AG09319 (cell line): Measurements from ENCODE around the gene DIPK2B.

Experiments used
- DNase-seq: peaks from one replicate; pipeline ENCODE4 v3.0.0-alpha.2; 2010; ENCODE audit warnings: low read depth; ENCODE audit errors: extremely low read depth
- TF ChIP-seq, protein P1 (sequence below): IDR thresholded peaks from 2 replicates; pipeline ENCODE4 v1.5.1; 2011; ENCODE audit warnings: low read depth, mild to moderate bottlenecking, inconsistent platforms, low read length, moderate library complexity

The DIPK2B gene, protein sequence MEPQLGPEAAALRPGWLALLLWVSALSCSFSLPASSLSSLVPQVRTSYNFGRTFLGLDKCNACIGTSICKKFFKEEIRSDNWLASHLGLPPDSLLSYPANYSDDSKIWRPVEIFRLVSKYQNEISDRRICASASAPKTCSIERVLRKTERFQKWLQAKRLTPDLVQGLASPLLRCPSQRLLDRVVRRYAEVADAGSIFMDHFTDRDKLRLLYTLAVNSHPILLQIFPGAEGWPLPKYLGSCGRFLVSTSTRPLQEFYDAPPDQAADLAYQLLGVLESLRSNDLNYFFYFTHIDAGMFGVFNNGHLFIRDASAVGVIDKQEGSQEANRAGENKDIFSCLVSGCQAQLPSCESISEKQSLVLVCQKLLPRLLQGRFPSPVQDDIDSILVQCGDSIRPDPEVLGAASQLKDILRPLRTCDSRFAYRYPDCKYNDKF

DNA sequence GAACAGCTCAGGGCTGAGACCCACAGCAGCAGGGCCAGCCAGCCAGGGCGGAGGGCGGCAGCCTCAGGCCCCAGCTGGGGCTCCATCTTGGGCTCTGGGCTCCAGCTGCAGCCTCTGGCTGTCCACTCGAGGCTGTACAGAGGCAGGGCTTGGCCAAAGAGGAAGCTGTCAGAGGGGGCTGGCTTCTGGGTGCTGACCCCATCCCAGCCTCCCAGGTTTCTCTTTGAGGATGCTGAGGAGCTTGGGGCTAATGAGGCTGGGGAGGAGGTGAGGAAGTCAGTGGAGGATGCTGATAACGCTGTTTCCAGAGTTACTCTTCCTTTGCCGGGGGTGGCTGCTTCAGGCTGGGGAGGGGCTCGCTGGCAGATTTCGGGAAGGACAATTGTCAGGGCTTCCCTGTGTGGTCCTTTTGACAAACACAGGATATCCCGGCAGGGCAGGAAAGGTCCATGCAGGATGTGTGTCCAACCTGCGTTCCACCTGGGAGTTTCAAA lies at the start of gene DIPK2B:
DIPK2B (minus strand) TSS at position 136 of the 494 bp plus-strand sequence; CDS start at position 86, 50 bp downstream.
- no peak for DNase-seq
- TF ChIP-seq, protein P1, sequence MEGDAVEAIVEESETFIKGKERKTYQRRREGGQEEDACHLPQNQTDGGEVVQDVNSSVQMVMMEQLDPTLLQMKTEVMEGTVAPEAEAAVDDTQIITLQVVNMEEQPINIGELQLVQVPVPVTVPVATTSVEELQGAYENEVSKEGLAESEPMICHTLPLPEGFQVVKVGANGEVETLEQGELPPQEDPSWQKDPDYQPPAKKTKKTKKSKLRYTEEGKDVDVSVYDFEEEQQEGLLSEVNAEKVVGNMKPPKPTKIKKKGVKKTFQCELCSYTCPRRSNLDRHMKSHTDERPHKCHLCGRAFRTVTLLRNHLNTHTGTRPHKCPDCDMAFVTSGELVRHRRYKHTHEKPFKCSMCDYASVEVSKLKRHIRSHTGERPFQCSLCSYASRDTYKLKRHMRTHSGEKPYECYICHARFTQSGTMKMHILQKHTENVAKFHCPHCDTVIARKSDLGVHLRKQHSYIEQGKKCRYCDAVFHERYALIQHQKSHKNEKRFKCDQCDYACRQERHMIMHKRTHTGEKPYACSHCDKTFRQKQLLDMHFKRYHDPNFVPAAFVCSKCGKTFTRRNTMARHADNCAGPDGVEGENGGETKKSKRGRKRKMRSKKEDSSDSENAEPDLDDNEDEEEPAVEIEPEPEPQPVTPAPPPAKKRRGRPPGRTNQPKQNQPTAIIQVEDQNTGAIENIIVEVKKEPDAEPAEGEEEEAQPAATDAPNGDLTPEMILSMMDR: no peak

DNA sequence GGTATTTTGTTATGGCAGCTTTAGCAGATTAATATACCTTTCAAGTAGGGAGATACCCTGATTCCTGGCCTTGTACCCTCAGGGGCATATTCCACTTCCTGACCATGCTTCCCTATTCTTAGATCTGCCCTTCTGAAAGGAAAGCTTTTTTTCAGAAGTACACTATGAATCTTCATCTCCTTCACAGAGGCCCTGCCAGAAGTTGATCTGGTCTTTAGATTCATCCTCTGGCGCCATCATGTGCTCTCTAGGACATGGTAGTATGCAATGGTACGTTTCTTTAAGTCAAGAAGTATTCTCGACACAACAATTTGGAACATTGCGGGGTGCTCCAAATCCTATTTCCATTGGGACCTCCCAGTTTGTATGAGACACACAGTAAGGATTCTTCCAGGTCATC lies 39.6 kb upstream of the DIPK2B start:
- DNase-seq: no peak
- TF ChIP-seq, protein P1: no peak

DNA sequence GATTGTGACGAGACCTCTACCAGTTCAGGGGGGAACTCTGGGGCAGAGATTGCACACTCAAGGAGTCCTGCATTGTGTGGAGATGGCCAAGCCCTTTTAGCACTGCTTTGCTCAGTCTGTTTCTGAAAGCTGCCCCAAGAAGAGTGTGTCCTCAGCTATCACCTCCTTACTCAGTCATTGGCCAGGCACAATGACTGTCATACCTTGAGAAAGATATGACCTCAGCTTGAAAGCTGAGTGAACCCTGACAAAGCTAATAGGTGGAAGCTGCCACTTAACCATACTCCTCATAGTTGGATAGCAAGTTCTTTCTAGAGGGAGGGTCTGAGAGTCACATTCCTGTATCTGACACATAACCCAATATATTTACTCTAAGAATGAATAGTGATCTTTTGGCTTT lies 37.8 kb upstream of the DIPK2B start:
- no peak for DNase-seq
- TF ChIP-seq, protein P1: no peak

DNA sequence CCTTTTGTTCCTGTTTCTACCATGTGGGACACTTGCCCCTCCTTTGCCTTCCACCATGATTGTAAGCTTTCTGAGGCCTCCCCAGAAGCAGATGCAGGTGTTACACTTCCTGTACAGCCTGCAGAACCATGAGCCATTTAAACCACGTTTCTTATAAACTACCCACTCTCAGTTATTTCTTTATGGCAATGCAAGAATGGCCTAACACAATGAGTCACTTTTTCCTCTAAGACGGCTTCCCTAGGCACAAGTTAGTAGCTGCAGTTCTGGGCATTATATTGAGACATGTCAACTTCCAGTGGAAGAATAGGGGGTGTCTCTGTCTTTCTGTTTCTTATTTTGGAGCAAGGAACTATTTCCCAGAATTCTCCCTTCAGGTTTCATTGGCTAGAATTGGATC lies 32.9 kb upstream of the DIPK2B start:
- DNase-seq: no peak
- TF ChIP-seq, protein P1: no peak

DNA sequence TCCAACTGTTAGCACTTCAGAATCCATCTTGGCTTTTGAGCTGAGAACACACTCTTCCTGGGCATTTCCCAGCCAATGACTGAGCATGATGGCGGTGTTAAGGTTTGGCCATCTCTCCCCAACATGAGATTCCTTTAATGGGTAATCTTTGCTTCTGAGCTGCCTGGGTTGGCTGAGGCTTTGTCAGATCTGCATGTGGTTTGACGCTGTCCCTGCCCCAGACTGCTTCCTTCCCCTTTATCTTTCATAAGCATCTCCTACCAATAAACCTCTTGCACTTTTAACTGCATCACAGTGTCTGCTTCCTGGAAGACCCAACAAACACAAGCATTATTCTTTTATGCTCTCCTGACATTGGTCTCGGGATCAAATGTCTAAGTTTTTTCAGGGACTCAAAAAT lies 31.5 kb upstream of the DIPK2B start:
- TF ChIP-seq, protein P1: no peak
- DNase-seq: no peak

DNA sequence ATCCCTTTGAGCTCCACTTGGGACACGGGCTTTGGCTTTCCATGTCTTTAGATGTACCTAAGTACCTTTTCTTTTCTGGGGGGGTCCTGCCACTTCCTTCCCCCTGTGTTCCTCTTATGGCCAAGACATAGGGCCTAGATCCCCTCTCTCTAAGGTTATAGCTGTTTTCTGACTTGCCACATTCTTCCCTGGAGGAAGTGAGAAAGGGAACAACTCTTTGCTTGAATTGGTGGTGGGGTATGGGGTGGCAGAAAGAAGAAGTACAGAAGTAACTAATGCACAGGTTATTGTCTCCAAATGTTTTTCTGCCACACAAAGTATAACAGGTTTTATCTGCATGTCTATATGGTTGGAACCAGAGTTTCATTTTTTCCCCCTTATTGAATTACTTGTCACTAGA lies 29.7 kb upstream of the DIPK2B start:
- TF ChIP-seq, protein P1: no peak
- no peak for DNase-seq

DNA sequence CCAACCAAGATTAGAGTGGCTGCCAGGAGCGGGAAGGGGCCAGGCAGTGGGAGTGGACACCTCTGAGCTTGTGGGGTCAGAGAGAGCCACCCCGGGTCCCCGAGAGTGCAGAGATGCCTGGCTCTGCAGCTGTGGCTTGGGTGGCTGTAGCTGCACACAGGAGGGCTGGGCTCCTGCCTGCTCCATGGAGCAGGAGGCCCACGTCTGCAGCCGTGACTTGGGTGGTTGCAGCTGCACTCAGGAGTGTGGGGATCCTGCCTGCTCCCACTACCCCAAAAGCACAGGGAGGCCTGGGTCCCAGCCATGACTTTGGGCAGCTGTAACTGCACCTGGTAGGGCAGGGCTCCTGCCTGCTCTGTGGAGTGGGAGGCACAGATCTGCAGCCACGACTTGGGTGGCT lies 28.7 kb upstream of the DIPK2B start:
- TF ChIP-seq, protein P1: no peak
- DNase-seq: no peak
